ENCODE results near the gene LIF.

GRCh38 chr22:30245985-30246813, at the start of gene LIF:
- no peak for TF ChIP-seq EZH2 (IDR thresholded peaks at IDR 0.05; ENCODE audit: insufficient read depth, poor library complexity, severe bottlenecking)
- no peak for TF ChIP-seq EZH2phosphoT487 (IDR thresholded peaks at IDR 0.05; ENCODE audit: insufficient read depth, low read depth)

Measured in GM23248 (cell line).